Measurements from ENCODE around the gene BICD1. TPM values are rescaled to one million over a fixed set of nuclear protein-coding genes. Genes with fewer than 3 reads are reported as not detected.

BICD1 gene
- total RNA-seq, 1 experiment from 2014 or later, result 41.3 TPM

- peaks cover 23% of the 10 kb centered on the region for H3K4me1 ChIP-seq (replicated peaks; ENCODE audit: insufficient read depth)
- peaks cover 26% of the 10 kb centered on the region for H3K79me2 ChIP-seq (ENCODE audit: low read depth)
- no peaks in the 10 kb centered on the region for H3K36me3 ChIP-seq (ENCODE audit: low read depth)
- peaks cover 24% of the 10 kb centered on the region for H3F3A ChIP-seq (ENCODE audit: insufficient read depth, low read depth)
- no peaks in the 10 kb centered on the region for H3K9me2 ChIP-seq (ENCODE audit: insufficient read depth)
- intact Hi-C loops (cut with micrococcal nuclease; ENCODE audit: unreplicated experiment), result loop anchor here (2.0 to 10.0 kb wide), 4 partner anchors 47 to 209 kb away; no protein-coding TSS in a partner anchor
- ChIA-PET POLR2A (ENCODE audit: unreplicated experiment) (interaction anchor here (0.7 kb wide), 1 partner anchor 1082 kb away, joined by 3 read pairs; no protein-coding TSS in a partner anchor), CTCF (no interaction called here)
- no peak for TF ChIP-seq EZH2 (IDR thresholded peaks at IDR 0.05; ENCODE audit: low read depth)
- H3K4me3 ChIP-seq, result no peak overlapping the region; the same call in 1 of the 2 replicates
- peak overlapping the region; percentile 61; the same call in 1 of the 2 replicates for H3K27ac ChIP-seq
- no peak for DNase-seq
- H2AFZ ChIP-seq, result no peak overlapping the region
- peak overlapping the region; percentile 87 for H3K4me2 ChIP-seq
- no peaks in the 10 kb centered on the region for H4K20me1 ChIP-seq (ENCODE audit: insufficient read depth)
- H3K27me3 ChIP-seq (ENCODE audit: insufficient read depth, low read depth), result no peaks in the 10 kb centered on the region
- no TSS peak for BruUV-seq (replicated peaks)
- H3K9me3 ChIP-seq (ENCODE audit: insufficient read depth, low read depth), result no peaks in the 10 kb centered on the region
Measured at GRCh38 chr12:32398181-32398580, 291.5 kb downstream of the BICD1 start.

DNA sequence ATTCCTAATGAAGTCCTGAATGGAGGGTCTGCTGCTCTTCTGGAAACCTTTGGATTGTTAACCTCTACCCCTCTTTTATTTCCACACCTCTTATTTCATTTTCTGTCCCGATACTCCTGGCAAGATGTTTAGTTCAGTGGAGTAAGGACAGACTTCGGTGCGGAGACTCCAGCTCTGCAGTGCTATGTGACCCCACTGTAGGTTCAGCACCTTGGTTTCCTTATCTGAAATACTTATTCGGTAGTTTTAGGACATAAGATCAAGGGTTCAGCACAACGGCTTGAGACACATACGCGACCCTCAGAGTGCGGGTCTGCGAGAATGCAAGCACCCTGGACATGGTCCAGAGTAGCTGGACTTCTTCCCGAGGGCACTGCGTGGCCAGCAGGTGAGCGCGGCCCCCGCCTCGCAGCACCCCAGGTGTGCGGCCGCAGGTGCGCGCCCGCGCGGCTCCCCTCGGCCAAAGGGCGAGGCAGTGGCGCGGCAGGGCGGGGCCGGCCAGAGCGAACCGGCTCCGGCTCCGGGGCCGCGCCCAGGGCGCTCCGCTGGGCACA, 292.2 kb downstream of the BICD1 start:
- CTCF ChIA-PET, result no interaction called here
- H4K20me1 ChIP-seq (ENCODE audit: insufficient read depth), result no peaks in the 10 kb centered on the region
- intact Hi-C loops (cut with micrococcal nuclease; ENCODE audit: unreplicated experiment), result loop anchor here (1.0 to 10.0 kb wide), 7 partner anchors 38 to 280 kb away; partner anchors contain the start of gene DNM1L
- H3F3A ChIP-seq (ENCODE audit: insufficient read depth, low read depth), result peaks cover 24% of the 10 kb centered on the region
- H2AFZ ChIP-seq, result peak overlapping the region; percentile 90
- POLR2A ChIA-PET (ENCODE audit: unreplicated experiment), result interaction anchor here (0.6 to 0.7 kb wide), 3 partner anchors 34 to 1083 kb away, joined by 3 to 5 read pairs (median 4); no protein-coding TSS in a partner anchor
- H3K4me3 ChIP-seq, result peak overlapping the region; percentile 78
- H3K4me2 ChIP-seq, result peak overlapping the region; percentile 87
- H3K27me3 ChIP-seq (ENCODE audit: insufficient read depth, low read depth), result no peaks in the 10 kb centered on the region
- BruUV-seq (replicated peaks), result no TSS peak
- no peaks in the 10 kb centered on the region for H3K36me3 ChIP-seq (ENCODE audit: low read depth)
- H3K79me2 ChIP-seq (ENCODE audit: low read depth), result peaks cover 33% of the 10 kb centered on the region
- H3K9me2 ChIP-seq (ENCODE audit: insufficient read depth), result no peaks in the 10 kb centered on the region
- peaks cover 23% of the 10 kb centered on the region for H3K4me1 ChIP-seq (replicated peaks; ENCODE audit: insufficient read depth)
- no peaks in the 10 kb centered on the region for H3K9me3 ChIP-seq (ENCODE audit: insufficient read depth, low read depth)
- no peak for DNase-seq
- TF ChIP-seq, protein P1, sequence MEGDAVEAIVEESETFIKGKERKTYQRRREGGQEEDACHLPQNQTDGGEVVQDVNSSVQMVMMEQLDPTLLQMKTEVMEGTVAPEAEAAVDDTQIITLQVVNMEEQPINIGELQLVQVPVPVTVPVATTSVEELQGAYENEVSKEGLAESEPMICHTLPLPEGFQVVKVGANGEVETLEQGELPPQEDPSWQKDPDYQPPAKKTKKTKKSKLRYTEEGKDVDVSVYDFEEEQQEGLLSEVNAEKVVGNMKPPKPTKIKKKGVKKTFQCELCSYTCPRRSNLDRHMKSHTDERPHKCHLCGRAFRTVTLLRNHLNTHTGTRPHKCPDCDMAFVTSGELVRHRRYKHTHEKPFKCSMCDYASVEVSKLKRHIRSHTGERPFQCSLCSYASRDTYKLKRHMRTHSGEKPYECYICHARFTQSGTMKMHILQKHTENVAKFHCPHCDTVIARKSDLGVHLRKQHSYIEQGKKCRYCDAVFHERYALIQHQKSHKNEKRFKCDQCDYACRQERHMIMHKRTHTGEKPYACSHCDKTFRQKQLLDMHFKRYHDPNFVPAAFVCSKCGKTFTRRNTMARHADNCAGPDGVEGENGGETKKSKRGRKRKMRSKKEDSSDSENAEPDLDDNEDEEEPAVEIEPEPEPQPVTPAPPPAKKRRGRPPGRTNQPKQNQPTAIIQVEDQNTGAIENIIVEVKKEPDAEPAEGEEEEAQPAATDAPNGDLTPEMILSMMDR (conservative IDR thresholded peaks at IDR 0.05), result no peak
- TF ChIP-seq EZH2 (IDR thresholded peaks at IDR 0.05; ENCODE audit: low read depth), result no peak
- peak overlapping the region; percentile 61 for H3K27ac ChIP-seq

- intact Hi-C loops (cut with micrococcal nuclease; ENCODE audit: unreplicated experiment), result loop anchor here (1.0 to 10.0 kb wide), 7 partner anchors 38 to 280 kb away; partner anchors contain the start of gene DNM1L
- ChIA-PET CTCF (interaction anchor here (0.6 to 1.3 kb wide), 3 partner anchors 306 to 356 kb away, joined by 3 to 5 read pairs (median 5); no protein-coding TSS in a partner anchor), POLR2A (ENCODE audit: unreplicated experiment) (interaction anchor here (0.5 to 0.7 kb wide), 6 partner anchors 35 to 740 kb away, joined by 4 to 7 read pairs (median 5); partner anchors contain the start of gene ETFBKMT)
Measured at GRCh38 chr12:32399370-32400113, 292.9 kb downstream of the BICD1 start, which contains the start of gene FGD4. TSS of gene FGD4 (plus strand) at chr12:32399558.

More at GRCh38 chr12:32399370-32400113, 292.9 kb downstream of the BICD1 start, which contains the start of gene FGD4:
- Histone ChIP-seq H3K4me3 (peak within 1 kb of the TSS; percentile 78), H2AFZ (peak within 1 kb of the TSS; percentile 90), H4K20me1 (ENCODE audit: insufficient read depth) (no peaks in the 10 kb centered on the region), H3K9me3 (ENCODE audit: insufficient read depth, low read depth) (no peaks in the 10 kb centered on the region), H3F3A (ENCODE audit: insufficient read depth, low read depth) (peaks cover 24% of the 10 kb centered on the region), H3K4me1 (replicated peaks; ENCODE audit: insufficient read depth) (peaks cover 23% of the 10 kb centered on the region), H3K9me2 (ENCODE audit: insufficient read depth) (no peaks in the 10 kb centered on the region), H3K4me2 (peak within 1 kb of the TSS; percentile 87), H3K79me2 (ENCODE audit: low read depth) (peaks cover 37% of the 10 kb centered on the region), H3K27me3 (ENCODE audit: insufficient read depth, low read depth) (no peaks in the 10 kb centered on the region), H3K36me3 (ENCODE audit: low read depth) (no peaks in the 10 kb centered on the region), H3K27ac (peak within 1 kb of the TSS; percentile 61)
- BruUV-seq (replicated peaks), result no TSS peak
- peak; percentile 88 to 94 for DNase-seq
- TF ChIP-seq EZH2 (IDR thresholded peaks at IDR 0.05; ENCODE audit: low read depth), result no peak
- TF ChIP-seq, protein P1 (conservative IDR thresholded peaks at IDR 0.05), result peak; percentile 55

Measured in PC-9 (cell line).